K562 (cell line): ENCODE results near the gene STAB2. TPM values are rescaled to one million over a fixed set of nuclear protein-coding genes. Genes with fewer than 3 reads are reported as not detected.

ENCODE experiments used
- ATAC-seq: fragments of 200-7000 bp; cut with Tn5 transposase; 3 replicates; pipeline ENCODE4 v1.9.1; 2020; ENCODE audit warnings: moderate library complexity
- BruUV-seq: library from RNA; stranded (reverse); fragments of 400-500 nt; replicated peaks from 2 replicates; lab custom pipeline; 2021; lab: Mats Ljungman, UMichigan
- CTCF ChIA-PET: fragments of 300-600 bp; formaldehyde crosslinking; extraction: SDS; loops from one replicate; lab custom pipeline; 2021; ENCODE audit warnings: low intra/inter-chr PET ratio; lab: Yijun Ruan, JAX
- POLR2A ChIA-PET: fragments of 300-600, 350-650 bp; sonication (Branson Sonifier 250); formaldehyde crosslinking; extraction: SDS; loops from one replicate; lab custom pipeline; 2021; ENCODE audit warnings: antibody characterized with exemption, inconsistent platforms; lab: Yijun Ruan, JAX
- DNase-seq, 4 experiments: peaks; one replicate each; pipeline versions ENCODE4 v3.0.0 to v3.0.0-alpha.2; 2011 to 2018; ENCODE audit warnings: low spot score in 3 of 4, mixed read lengths in 3 of 4; ENCODE audit errors: extremely low read depth in 1 of 4
- FAIRE-seq: peaks from 2 replicates; lab custom pipeline; 2011; peaks lifted over from hg19 to GRCh38; lab: Jason Lieb, UNC
- H2AFZ ChIP-seq: 2 replicates; pipeline ENCODE4 v1.6.0; 2011; ENCODE audit warnings: low read depth, low read length, control low read depth, inconsistent platforms
- H3K27ac ChIP-seq: fragments of 200-600 bp; 3 replicates; pipeline ENCODE4 v1.8.0; 2011; ENCODE audit warnings: low read depth, mild to moderate bottlenecking, control low read depth, inconsistent platforms, low read length, moderate library complexity, mixed read lengths; ENCODE audit errors: extremely low read depth
- H3K27me3 ChIP-seq, 2 experiments: fragments of 300-600 bp in 1 of 2; 2 replicates in 1 of 2; 3 replicates in 1 of 2; pipeline versions ENCODE4 v1.6.0 to v1.8.0; 2011; ENCODE audit warnings: inconsistent platforms in 2 of 2, low read length in 2 of 2, mild to moderate bottlenecking in 1 of 2, mixed read lengths in 1 of 2, moderate library complexity in 1 of 2; ENCODE audit not compliant: control insufficient read depth in 2 of 2, insufficient read depth in 2 of 2
- H3K36me3 ChIP-seq: fragments of 300-600 bp; 3 replicates; pipeline ENCODE4 v1.8.0; 2011; ENCODE audit warnings: mild to moderate bottlenecking, low read length, inconsistent platforms; ENCODE audit not compliant: control insufficient read depth, insufficient read depth
- H3K4me1 ChIP-seq, 2 experiments: fragments of 200-600 bp in 1 of 2; replicated peaks in 1 of 2; 2 replicates in 1 of 2; 3 replicates in 1 of 2; pipeline versions ENCODE4 v1.5.1 to v1.8.0; 2011; ENCODE audit warnings: inconsistent platforms in 2 of 2, low read length in 2 of 2, mild to moderate bottlenecking in 1 of 2, mixed read lengths in 1 of 2, moderate library complexity in 1 of 2; ENCODE audit not compliant: control insufficient read depth in 2 of 2, insufficient read depth in 2 of 2
- H3K4me2 ChIP-seq: 2 replicates; pipeline ENCODE4 v1.6.1; 2011; ENCODE audit warnings: low read length, control low read depth, inconsistent platforms, mixed read lengths; ENCODE audit not compliant: insufficient read depth
- H3K4me3 ChIP-seq: fragments of 200-600 bp; sonication (generic), shearing (Covaris generic); 2 replicates; pipeline ENCODE4 v1.5.1; 2016; ENCODE audit warnings: control low read depth, inconsistent platforms
- H3K79me2 ChIP-seq: fragments of 200-600 bp; 3 replicates; pipeline ENCODE4 v1.8.0; 2011; ENCODE audit warnings: low read length, inconsistent platforms; ENCODE audit not compliant: control insufficient read depth, insufficient read depth
- H3K9ac ChIP-seq, 2 experiments: 2 replicates each; pipeline versions ENCODE4 v1.6.0 to v1.6.1; 2011; ENCODE audit warnings: low read depth in 2 of 2, low read length in 2 of 2, control low read depth in 1 of 2, inconsistent platforms in 1 of 2, mild to moderate bottlenecking in 1 of 2, mixed read lengths in 1 of 2; ENCODE audit not compliant: insufficient read depth in 1 of 2
- H3K9me1 ChIP-seq: one replicate; pipeline ENCODE4 v1.6.0; 2011; ENCODE audit warnings: inconsistent platforms, mild to moderate bottlenecking, low read length, moderate library complexity; ENCODE audit not compliant: control insufficient read depth, insufficient read depth
- H3K9me3 ChIP-seq: replicated peaks from 2 replicates; pipeline ENCODE4 v1.5.1; 2011; ENCODE audit warnings: low read depth, low read length, inconsistent platforms; ENCODE audit not compliant: control insufficient read depth, insufficient read depth
- H4K20me1 ChIP-seq: replicated peaks from 2 replicates; pipeline ENCODE4 v1.6.1; 2011; ENCODE audit warnings: low read length, inconsistent platforms, mixed read lengths; ENCODE audit not compliant: control insufficient read depth, insufficient read depth
- BRCA1 ChIP-seq, 2 experiments: fragments of 450-650 bp in 1 of 2; sonication (generic) in 1 of 2; formaldehyde crosslinking in 1 of 2; IDR thresholded peaks; 2 replicates each; pipeline versions ENCODE4 v1.5.0 to v1.6.1; 2017 to 2020; ENCODE audit warnings: mild to moderate bottlenecking in 1 of 2, missing genetic modification reagents in 1 of 2
- FOXO4 ChIP-seq: fragments of 450-650 bp; formaldehyde crosslinking; IDR thresholded peaks from 2 replicates; pipeline ENCODE4 v1.4.0; 2020; ENCODE audit warnings: mild to moderate bottlenecking, moderate library complexity
- HMG20A ChIP-seq: fragments of 450-650 bp; formaldehyde crosslinking; conservative IDR thresholded peaks from 2 replicates; pipeline ENCODE4 v1.4.0; 2020; ENCODE audit warnings: mild to moderate bottlenecking, mixed read lengths
- LEF1 ChIP-seq: fragments of 450-650 bp; IDR thresholded peaks from 2 replicates; pipeline ENCODE4 v1.6.1; 2016; ENCODE audit warnings: mild to moderate bottlenecking
- MXI1 ChIP-seq: IDR thresholded peaks from 2 replicates; pipeline ENCODE4 v1.6.1; 2011; ENCODE audit warnings: low read depth, mild to moderate bottlenecking, improper control_type of control experiment, low read length
- NR3C1 ChIP-seq: sonication (generic); formaldehyde crosslinking; IDR thresholded peaks from 2 replicates; pipeline ENCODE4 v1.8.1; 2022; ENCODE audit warnings: missing genetic modification reagents
- SMAD2 ChIP-seq: fragments of 150-350 bp; IDR thresholded peaks from 2 replicates; pipeline ENCODE4 v1.6.1; 2014; ENCODE audit warnings: low read depth, mild to moderate bottlenecking, low read length
- TFAM ChIP-seq: fragments of 250-450 bp; sonication (Bioruptor Pico); conservative IDR thresholded peaks from 2 replicates; pipeline ENCODE4 v1.5.0; 2021; ENCODE audit warnings: mild to moderate bottlenecking, moderate library complexity
- ZEB2 ChIP-seq: fragments of 450-650 bp; IDR thresholded peaks from 2 replicates; pipeline ENCODE4 v1.6.1; 2016
- ZNF133 ChIP-seq: fragments of 250-450 bp; sonication (Bioruptor Pico); IDR thresholded peaks from 2 replicates; pipeline ENCODE4 v1.4.0; 2020; ENCODE audit warnings: mild to moderate bottlenecking
- ZNF23 ChIP-seq: fragments of 250-450 bp; sonication (Bioruptor Pico); IDR thresholded peaks from 2 replicates; pipeline ENCODE4 v1.4.0; 2020; ENCODE audit warnings: mild to moderate bottlenecking
- WGBS: fragments of 100-300 bp; shearing (Covaris generic); methylation state at CpG from one replicate; pipeline ENCODE4 v1.1.6; 2016; ENCODE audit warnings: low coverage, mixed read lengths; ENCODE audit not compliant: insufficient coverage; ENCODE audit errors: missing lambda C conversion rate; 5-methylcytosine and 5-hydroxymethylcytosine counted together
- in situ Hi-C: fragments of 300-500 bp; cut with MboI; formaldehyde crosslinking; loops from 4 replicates; pipeline ENCODE4 v1.15.0; 2018; ENCODE audit warnings: inconsistent platforms, mixed read lengths
- intact Hi-C: fragments of 100-400 bp; cut with micrococcal nuclease; formaldehyde crosslinking; loops from 2 replicates; pipeline ENCODE4 v1.14.2; 2022
- polyA plus RNA-seq, 8 experiments: library from polyadenylated mRNA; depleted of rRNA in 4 of 8; stranded (reverse) in 5 of 8; unstranded in 3 of 8; fragments of >200 nt; fragmentation: Nextera tagmentation in 2 of 8; fragmentation: Illumina TruSeq in 1 of 8; extraction: Ambion mirVana in 2 of 8; extraction: Trizol in 1 of 8; gene quantifications; 2 replicates each; pipeline versions ENCODE4 v1.2.1 to v1.2.3, GENCODE V29; 2011 to 2014; ENCODE audit warnings: inconsistent platforms in 1 of 8, missing spikeins in 1 of 8
- total RNA-seq, 7 experiments: library from RNA; depleted of rRNA in 6 of 7; stranded (reverse); fragments of >200 nt in 6 of 7; fragmentation: Illumina TruSeq in 2 of 7; extraction: Trizol in 2 of 7; gene quantifications; 2 replicates each; pipeline versions ENCODE4 v1.2.1 to v1.2.3, GENCODE V29; 2011 to 2021; ENCODE audit warnings: low replicate concordance in 1 of 7
- TF ChIP-seq, protein P1 (sequence below), 2 experiments: fragments of 200-800 bp in 1 of 2; sonication (Bioruptor generic) in 1 of 2; sonication (generic) in 1 of 2; formaldehyde crosslinking in 1 of 2; IDR thresholded peaks in 1 of 2; conservative IDR thresholded peaks in 1 of 2; 2 replicates each; pipeline versions ENCODE4 v1.5.0 to v1.6.1; 2016 to 2020; ENCODE audit warnings: missing compliant biosample characterization in 1 of 2, missing genetic modification characterization in 1 of 2, missing genetic modification reagents in 1 of 2
- TF ChIP-seq, protein P2 (sequence below): fragments of 450-650 bp; formaldehyde crosslinking; IDR thresholded peaks from 2 replicates; pipeline ENCODE4 v1.4.0; 2020; ENCODE audit warnings: mild to moderate bottlenecking, moderate library complexity

The STAB2 gene
- total and polyA plus RNA-seq, 9 of the 15 experiments (the other 6 are each of a cell fraction or from before 2014, with no cell fraction given): 0.10 TPM; not detected in 8

DNA sequence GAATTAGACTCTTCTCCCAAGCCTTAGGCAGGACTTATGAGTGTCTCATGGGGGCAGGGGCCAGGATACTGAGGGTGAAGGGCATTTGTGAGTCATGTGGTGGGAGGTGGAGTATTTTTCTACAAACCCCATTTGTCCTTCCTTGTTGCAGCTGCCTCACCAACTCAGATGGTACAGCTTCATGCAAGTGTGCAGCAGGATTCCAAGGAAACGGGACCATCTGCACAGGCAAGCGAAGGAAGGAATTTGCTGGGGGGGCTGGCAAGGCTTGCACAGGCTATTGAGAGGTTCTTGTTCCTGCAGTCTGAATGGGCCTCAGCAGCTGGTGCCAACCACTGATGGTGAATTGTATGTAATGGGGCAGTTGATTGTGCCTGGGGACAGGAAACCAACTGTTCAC lies 125.1 kb downstream of the STAB2 start:
- Histone ChIP-seq H3K4me2 (no peak overlapping the region), H3K79me2 (no peaks in the 10 kb centered on the region), H3K9ac (no peak overlapping the region), H2AFZ (no peak overlapping the region), H3K27me3 (peaks cover 6 to 21% of the 10 kb centered on the region in 2 experiments), H3K9me3 (no peaks in the 10 kb centered on the region), H3K36me3 (no peaks in the 10 kb centered on the region), H3K9me1 (no peaks in the 10 kb centered on the region), H3K4me1 (no peaks in the 10 kb centered on the region), H3K27ac (no peak overlapping the region), H3K4me3 (no peak overlapping the region), H4K20me1 (no peaks in the 10 kb centered on the region)
- ATAC-seq (no peak), FAIRE-seq (no peak), DNase-seq (no peak)
- ChIA-PET POLR2A (interaction anchor here (0.6 to 0.8 kb wide), 2 partner anchors 9 to 15 kb away, joined by 3 to 5 read pairs; no protein-coding TSS in a partner anchor), CTCF (no interaction called here)
- 0% methylated on average over 2 of the region's 2 CpGs for WGBS
- intact Hi-C loops (no loop called here), in situ Hi-C loops (no loop called here)
- no TSS peak for BruUV-seq
- TF ChIP-seq HMG20A (CRISPR knock-in tag) (no peak), TFAM (CRISPR knock-in tag) (no peak), ZEB2 (no peak), NR3C1 (CRISPR knock-in tag) (no peak), LEF1 (no peak), ZNF23 (CRISPR knock-in tag) (no peak), ZNF133 (no peak), FOXO4 (CRISPR knock-in tag) (no peak), BRCA1 (IDR thresholded peaks at IDR 0.05) (no peak), BRCA1 (CRISPR knock-in tag; IDR thresholded peaks at IDR 0.05) (no peak), MXI1 (no peak), SMAD2 (no peak)
- TF ChIP-seq, protein P1, sequence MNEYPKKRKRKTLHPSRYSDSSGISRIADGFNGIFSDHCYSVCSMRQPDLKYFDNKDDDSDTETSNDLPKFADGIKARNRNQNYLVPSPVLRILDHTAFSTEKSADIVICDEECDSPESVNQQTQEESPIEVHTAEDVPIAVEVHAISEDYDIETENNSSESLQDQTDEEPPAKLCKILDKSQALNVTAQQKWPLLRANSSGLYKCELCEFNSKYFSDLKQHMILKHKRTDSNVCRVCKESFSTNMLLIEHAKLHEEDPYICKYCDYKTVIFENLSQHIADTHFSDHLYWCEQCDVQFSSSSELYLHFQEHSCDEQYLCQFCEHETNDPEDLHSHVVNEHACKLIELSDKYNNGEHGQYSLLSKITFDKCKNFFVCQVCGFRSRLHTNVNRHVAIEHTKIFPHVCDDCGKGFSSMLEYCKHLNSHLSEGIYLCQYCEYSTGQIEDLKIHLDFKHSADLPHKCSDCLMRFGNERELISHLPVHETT (CRISPR knock-in tag; conservative IDR thresholded peaks at IDR 0.05 in 1 of 2, IDR thresholded peaks at IDR 0.05 in 1 of 2): no peak
- TF ChIP-seq, protein P2, sequence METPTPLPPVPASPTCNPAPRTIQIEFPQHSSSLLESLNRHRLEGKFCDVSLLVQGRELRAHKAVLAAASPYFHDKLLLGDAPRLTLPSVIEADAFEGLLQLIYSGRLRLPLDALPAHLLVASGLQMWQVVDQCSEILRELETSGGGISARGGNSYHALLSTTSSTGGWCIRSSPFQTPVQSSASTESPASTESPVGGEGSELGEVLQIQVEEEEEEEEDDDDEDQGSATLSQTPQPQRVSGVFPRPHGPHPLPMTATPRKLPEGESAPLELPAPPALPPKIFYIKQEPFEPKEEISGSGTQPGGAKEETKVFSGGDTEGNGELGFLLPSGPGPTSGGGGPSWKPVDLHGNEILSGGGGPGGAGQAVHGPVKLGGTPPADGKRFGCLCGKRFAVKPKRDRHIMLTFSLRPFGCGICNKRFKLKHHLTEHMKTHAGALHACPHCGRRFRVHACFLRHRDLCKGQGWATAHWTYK (CRISPR knock-in tag): no peak
